Measurements from ENCODE around the gene NOX3.

Gene NOX3

DNA sequence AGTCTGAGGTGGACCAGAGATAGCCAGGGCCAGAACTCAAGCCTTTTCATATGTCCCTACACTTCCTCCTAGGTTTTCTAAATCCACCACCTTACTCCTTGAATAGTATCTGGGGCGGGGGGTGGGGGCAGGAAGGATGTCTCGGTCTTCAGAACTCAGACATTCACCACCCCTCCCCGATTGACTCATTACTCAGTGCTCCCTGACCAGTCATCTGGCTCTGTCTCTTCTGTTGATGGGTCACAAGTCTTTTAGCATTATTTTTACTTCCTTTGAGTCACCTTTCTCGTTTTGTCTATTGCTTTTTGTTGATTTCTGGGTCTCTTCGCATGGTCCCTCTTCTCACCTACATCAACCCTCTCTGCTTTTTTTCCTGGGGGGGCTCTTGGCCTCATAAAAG, 23.3 kb downstream of the NOX3 start:
- DNase-seq: no peak

DNA sequence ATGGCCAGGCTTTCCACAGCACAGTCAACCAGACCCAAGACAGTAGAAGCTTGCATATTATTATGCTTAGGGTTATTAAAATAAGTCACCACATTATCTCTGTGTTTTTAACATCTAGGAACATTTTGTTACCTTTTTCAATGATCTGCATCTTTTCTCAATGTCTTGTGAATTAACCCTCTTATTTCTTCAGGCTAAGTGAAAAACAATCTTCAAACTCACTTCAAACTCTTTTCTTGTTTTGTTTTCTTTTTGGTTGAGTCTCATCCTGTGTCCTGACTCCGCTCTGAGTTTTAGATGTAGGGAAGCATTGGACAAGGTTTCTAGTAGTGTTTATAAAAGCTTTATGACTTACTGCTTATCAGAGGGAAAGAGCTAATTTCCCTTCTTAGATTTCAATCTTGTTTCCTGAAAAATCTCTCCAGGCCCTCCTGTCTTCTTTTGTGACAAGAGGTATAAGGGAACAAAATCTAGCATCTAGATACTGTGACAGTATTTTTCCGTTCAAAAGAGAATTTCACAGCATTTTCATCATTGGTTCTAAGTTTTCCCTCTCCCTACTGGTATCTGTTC, 26.2 kb downstream of the NOX3 start:
- no peak for DNase-seq

DNA sequence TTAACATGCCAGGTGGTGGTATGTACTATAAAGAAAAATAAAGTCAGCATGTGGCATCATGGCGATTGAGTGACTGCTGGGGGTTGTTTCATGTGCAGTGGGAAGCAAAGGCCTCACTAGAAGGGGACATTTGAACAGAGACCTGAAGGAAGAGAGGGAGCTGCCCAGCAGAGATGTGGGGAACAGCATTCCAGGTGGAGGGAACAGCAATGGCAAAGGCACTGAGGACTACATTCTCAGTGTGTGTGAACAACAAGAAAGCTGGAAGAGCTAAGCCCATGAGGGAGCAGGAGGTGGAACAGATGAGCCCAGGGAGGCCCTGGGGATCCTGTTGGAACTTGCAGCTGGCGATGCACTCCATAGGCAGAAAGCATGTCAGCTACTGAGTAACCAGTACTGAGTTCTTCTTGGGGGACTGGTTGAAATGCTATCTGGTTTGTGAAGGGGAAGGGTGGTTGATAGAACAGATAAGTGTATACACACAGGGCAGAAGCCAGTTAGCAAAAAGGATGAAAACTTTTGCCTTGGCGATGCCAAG, 29.2 kb downstream of the NOX3 start:
- DNase-seq: no peak

DNA sequence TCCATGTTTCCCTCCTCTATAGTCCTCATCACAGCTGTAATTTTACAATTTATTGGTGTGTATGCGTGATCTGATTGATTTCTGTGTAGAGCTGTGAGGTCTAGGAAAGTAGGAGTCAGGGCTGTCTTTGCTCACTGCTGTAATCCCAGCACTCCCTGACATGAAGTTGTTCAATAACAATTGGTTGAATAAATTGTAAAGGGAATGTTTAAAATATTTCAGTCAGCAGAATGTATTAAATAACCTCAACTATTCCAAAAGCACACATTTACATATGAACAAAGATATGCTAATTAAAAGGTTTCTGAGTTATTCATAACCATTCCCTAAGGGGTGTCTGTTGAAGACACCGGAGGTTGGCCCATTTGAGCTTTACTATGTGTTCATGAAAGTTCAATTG, 31.5 kb downstream of the NOX3 start:
- no peak for DNase-seq

DNA sequence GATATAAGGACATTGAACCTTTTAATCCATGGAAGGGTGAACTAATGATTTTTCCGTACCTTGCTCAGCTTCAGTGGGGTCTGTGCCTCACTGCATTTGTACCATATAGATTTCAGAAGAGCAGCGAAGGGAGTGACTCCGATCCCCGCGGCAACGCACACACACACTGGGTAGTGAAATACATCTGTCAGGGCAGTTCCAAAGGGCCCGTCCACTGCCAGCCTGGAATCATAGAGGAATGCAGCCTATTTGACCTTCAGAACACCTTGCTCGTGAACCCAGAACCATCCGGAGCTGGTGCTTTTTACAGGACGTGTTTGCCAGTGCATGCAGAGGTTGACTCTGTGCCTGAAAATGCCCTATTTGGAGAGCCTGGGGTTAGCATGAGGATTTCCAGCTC, 33.0 kb downstream of the NOX3 start:
- no peak for DNase-seq

DNA sequence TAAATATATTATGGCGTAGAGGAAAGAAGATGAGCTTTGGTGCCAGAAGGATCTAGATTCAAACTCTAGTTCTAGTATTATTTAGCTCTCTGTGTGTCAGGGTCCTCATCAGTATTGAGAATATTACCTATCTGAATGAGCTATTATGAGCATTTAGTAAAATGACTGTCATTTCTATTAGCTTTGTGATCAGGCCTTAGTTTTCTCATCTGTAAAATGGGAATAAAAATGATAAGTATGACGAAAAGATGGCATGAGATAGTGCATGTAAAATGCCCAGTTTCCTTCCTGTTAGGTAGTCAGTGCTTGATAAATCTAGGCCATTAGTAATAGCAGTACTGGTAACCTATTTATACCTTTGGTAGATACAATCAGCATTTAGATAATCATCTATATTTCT, 35.1 kb downstream of the NOX3 start:
- DNase-seq: no peak

DNA sequence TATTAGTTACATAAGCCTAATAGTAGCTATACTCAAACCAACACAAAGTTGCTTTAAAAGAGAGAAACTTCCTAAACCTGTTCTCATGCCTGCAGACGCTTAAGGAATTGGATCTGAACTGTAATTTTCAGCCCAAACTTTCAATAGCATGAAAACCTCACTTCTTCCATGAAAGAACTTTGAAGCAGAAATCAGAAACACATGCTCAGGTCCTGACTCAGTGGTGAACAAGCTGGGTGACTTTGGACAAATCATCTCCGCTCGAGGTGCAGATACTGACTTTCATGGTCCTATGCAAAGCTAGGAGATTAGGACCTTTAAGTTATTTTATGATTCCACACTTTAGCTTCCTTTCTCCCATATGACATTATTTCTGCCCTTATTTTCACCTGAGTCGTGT, 36.5 kb downstream of the NOX3 start:
- no peak for DNase-seq

DNA sequence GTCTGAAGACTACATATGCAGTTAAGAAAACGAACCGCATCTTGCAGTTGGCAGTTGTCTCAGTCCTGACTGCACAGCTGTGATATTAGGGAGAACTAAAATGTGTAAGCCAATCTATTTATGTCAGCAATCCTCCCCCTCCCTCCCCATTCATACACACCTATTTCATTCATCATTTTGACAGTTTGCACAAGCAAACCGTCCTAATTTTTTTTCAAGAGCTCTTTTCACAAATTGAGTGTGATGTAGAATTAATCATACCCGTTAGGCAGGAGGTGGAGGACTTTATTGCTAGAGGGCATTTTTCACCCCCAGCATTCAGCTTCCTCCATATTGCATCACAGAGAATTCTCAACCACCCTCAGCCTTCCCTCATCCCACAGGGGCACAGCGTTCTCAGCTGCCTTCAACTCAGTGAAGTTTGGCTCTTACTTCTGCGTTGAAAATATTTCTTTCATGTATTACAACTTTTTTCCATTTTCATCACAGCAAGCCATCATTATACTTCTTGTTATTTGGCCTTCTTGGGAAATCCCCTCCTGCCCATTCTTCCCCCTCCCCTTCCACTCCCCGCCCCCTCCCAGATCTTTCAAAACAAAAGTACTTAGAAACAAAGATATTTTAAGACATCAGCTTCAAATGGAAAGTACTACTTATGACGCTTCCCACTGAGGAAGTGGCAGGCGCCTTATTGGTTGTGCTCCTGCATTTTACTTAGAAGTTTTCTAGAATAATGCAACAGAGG, 37.5 kb downstream of the NOX3 start:
- DNase-seq: no peak

DNA sequence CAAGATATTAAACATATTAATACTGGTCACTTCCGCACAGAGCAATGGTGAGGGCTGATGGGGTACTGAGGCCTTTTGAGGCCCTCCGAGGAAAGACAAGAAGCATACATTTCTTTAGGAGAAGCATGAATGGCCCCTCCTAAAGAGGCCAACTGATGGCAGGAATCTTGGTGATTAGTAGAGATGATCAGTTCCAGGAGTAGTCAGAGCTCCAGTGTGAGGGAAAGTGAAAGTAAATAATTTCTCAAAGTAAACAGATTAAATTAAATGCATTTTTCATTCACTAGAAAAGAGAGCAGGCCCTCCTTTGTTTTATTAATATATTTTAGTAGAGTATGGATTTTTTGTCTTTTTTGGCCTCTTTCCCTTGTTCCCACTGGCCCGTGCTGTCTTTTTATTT, 38.2 kb downstream of the NOX3 start:
- no peak for DNase-seq

DNA sequence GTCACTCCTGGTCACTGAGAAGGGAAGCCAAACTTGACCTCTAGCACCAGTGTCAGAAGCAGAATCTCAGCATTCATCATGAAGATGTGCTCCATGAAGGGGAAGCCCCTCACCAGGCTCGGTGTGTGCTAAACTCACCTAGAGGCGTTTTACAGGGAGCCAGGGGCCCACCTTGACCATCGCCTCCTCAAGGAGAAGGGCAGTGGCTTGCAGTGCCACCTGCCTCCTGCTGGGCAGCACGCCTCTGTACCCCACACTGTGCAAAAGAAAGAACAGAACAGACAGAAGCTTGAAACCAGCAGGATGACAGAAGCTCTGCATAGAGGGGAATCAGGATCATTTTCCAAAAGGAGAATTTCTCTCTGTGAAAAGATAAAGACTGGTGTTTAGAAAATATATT, 39.7 kb downstream of the NOX3 start:
- no peak for DNase-seq

DNA sequence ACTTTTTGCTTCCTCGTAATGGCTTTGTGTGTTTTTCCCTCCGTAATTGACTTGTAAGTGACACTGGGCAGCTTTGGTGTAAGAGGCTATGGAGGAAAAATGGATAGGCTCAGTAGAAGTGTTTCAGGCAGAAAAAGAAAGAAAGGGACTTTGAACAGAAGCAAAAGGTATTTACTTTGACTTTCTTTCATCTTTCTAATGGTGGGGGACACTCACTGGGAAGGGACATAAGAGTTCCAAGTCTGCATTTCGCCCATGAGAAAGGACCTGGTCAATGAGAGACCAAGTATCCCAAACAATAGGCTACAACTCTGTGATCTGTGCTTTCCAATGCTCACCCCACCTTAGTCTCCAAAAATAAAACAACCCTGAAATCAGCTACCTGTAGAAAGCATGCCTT, 41.6 kb downstream of the NOX3 start:
- DNase-seq: no peak

DNA sequence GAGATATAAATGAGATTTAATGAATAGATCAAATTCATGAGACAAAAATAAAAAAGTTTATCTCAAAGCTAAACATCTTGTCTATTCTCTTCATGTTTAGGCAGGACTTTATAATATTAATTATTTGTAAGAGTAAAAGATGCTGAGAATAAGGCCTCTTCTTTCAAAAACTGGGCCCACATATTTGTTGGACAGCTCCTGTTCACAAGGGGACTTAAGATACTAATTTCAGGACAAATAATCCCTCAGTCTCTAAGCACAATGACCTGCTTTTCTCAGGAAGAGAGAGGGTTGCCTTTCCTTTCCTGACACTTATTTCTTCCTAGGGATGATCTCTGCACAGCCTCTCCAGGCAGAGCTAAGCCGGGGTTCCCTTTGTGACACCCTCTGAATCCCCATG, 43.3 kb downstream of the NOX3 start:
- DNase-seq: no peak

DNA sequence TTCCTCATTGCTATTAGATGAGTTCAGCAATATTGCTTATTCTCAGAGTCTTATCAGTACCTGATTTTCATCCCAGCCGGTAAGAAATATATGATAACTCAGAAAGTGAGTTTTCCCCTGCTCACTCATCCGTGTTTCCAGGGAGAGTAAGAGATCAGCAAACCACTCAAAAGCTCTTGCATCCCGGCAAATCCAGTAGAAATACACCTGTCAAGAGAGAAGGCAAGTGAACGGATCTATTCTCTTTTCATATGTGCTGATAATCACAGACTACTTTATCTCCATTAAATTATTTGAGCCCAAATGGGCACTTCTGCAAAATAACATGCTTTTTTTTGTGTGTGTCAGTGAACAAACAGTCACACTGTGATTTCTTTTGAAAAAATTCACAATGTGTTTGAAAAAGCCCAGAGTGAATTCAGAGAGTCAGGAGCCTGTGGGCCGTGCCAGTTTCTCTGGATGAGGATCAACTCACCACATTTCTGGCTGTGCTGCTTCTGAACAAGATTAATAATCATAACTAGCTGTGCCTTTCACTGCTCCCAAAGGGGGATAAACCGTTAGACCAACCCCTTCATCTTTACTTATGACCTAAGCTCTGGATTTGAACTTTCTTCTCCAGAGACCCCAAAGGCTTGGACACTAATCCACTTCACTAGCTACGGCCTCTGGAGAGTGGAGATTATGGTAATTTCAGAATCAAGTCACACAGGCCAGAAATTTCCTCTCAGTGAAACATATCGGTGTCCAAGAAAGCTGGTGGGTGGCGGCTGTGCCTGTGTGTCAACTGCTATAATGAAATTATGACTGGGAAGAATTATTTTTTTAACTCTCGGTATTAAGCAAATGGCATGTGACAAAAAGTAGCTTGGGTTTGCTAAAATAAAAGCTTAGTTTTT, 44.2 kb downstream of the NOX3 start:
- DNase-seq: no peak

DNA sequence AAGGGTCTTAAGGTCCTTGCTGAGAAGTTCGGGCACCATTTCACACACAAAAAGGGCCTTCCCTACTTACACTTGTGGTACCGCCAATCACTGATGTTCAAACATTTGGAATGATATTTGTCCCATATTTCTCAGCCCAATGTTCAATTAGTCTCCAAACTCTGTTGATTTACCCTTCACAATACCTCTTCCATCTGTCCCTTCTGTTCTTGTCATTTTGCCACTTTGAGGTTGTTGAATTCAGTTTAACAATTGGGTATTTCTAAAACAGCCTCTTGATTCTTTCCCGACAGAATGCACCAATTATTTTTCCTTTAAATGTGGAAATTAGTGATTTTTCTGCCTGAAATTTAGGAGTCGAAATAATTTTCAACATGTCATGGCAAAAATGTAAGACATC, 46.2 kb downstream of the NOX3 start:
- DNase-seq: no peak

DNA sequence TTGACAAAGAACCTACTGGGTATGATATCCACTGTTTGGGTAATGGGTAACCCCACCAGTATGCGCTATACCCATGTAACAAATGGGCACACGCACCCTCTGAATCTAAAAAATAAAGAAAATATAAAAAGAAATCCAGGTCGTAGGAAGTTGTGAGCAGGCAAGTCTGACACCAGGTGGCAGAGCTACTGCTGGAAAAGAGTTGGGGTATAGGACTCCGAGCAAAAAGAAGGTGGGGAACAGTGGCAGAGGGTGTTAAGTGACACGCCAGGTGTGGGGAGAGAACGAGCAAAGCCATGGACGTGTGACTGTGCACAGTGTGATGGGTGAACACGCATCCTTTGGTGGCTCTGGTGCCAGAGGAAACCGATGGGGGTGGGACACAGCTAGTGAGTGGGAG, 46.7 kb downstream of the NOX3 start:
- no peak for DNase-seq

DNA sequence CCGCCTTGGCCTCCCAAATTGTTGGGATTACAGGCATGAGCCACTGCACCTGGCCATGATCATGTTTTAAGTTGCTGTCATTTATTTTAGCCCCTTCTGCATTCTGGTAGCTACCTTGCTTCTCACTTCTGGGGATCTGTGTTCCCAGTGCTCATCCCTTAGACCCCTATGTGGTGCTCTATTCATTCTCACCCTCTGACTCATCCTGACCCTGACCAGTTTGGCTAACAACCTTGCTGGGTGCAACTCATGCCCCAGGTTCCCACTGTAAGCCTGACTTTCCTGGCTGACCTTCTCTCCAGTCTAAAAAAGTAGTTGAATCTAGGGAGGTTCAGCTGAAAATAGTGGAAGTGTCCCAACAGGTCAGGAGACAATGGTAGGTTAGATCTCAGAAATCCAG, 47.4 kb downstream of the NOX3 start:
- DNase-seq: no peak

DNA sequence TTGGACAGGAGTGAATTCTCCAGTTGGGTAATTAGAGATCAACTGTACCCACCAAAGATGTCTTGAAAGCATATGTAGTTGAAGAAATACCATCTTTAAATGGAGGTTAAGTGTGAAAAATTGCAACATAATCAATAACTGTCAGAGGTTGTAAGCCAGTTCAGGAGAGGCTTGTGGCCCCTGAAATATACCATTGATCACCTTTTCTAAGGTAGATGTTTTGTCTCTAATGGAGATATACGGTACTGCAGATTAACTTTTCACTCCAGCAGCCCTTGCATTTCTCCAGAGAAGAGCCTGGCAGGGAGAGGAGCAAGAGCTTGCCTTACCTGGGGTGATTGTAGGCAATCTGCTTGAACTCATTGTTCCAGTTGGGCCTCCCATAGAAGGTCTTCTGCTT, 48.8 kb downstream of the NOX3 start:
- no peak for DNase-seq

DNA sequence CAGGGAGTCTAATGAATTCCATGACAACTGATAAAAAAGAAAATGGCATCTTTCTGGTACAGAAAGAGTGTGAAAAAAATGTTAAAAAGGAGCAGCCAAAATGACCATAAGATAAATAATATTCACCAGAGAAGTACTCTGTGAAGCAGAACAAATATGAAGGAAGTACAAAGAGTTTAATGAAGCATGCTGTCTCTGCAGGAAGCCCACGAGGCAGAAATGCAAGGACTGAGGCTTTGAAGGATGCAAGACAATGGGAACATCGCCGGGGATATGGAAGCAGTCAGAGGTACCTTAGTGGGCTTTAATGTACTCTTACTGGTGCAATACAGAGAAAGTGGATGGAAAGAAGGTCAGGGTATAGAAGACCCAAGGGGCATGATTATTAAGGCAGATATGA, 50.7 kb downstream of the NOX3 start:
- DNase-seq: no peak

DNA sequence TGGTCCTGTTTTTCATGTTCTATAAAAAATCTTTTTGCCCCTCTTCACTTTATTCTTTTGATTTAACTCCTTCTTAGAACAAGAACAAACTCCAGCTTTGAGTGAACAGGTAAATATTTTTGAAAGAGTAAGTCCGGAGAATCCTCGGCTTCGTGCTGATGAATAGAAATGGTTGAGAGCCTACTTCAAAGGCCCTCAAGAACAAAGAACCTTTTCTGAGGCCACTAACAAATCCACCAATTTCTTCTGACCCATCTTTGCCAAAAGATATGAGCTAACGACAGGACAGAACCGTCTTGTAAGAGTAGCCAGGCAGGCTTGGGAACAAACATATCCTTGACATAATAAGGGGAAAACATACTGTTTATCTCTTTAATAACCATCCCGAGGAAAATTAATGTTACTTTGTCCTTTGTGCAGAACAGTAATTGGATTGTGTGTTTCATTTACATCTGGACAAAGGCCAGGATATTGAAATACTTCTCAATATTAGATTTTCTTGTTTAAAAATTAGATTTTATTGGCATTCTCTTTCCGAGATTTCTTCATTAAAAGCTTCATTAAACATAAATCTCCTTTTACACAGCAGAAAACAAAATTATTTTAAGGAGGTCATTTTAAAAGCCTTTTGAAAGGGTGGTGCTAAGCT, 52.9 kb downstream of the NOX3 start:
- DNase-seq: no peak

DNA sequence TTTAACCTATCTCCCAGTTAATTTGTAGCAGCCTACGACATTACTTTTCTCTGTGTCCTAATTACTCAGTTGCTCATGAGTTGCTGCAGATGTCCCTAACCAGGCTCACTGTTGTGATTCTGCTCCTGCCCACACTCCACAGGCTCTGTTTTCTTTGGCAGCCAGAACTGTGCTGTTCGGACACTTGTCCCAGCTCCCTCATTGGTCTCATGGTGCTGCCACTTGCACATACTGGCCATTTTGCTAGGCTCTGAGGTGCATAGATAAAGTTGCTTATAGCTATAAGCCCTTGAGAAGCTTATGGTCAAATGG, 55.0 kb downstream of the NOX3 start:
- DNase-seq: no peak

DNA sequence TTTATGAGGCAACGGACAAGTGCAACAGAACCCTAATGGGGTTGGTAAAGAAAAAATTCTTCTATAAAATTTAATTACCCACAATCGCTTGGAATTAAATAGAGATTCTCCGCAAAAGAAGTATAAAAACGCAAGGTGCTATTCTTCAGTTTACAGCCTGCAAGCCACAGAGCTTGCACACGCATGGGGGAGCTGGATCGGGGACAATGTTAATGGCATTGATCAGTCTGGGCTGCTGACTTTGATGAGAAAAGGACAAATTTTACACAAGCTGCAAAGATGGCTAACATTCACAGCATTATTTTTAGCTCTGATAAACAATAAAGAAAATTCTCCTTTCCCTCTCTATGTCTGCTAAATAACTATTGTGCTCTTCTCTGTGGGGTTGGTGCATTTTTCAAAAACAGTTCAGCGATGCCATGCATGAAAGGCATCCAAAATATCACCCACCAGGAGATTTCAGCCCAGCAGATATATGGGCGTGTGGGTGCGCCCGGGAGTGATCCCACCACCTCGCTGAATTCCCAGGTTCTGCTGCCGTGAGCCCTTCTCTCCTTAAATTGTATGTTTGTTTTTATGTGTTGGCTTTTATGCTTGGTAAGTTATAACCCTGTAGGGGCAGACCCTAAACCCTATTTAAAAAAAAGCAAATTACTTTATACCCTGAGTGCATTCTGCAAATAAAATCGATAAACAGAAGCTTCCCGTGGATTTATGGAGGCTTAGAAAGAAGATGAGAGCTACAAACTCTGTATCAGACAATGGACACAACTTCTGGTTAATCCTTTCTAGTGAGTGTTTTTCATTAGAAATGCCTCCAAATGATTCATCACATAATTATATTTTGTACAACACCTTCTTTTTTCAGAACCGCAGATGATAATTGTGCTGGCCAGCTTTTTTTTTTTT, 55.6 kb downstream of the NOX3 start:
- DNase-seq: no peak

DNA sequence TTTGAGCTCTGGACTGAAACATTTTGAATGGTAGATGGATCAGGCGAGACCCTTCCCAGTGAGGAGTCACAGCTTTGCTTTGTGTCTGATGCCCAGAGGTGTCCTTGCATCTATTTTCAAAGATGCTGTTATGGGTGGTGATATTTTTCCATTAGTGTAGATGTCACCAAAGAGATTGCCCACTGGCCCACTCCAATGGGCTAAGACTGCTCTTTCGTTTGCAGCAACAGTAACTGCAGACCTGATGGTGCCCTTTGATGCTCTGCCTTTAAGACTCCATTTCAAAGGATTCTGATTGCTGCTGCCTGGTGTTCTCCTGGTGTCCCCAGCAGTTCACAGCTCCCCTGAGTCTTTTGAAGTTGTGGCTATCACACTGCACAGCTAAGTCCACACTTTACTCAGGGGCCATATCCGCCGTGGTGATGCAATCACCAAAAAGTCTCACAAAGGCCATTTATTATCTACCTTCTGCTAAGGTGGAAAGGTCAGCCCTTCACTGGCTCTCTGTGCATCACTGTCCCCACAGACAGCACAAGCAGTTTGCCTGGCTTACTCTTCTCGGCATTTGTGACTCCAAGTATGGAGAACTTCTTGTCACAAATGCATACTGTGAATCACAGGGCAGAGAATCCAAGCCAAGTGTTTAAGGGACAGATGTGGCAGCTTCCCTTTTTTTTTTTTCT, 56.4 kb downstream of the NOX3 start:
- DNase-seq: no peak
